Measurements from ENCODE around the gene TMUB1.

Gene TMUB1

GRCh38 chr7:151085329-151085690 is 2.0 kb upstream of the TMUB1 start:
- no peak for DNase-seq (ENCODE audit: low read depth)

GRCh38 chr7:151083824-151084160 is 499 bp upstream of the TMUB1 start:
- no peak for DNase-seq (ENCODE audit: low read depth)

DNA sequence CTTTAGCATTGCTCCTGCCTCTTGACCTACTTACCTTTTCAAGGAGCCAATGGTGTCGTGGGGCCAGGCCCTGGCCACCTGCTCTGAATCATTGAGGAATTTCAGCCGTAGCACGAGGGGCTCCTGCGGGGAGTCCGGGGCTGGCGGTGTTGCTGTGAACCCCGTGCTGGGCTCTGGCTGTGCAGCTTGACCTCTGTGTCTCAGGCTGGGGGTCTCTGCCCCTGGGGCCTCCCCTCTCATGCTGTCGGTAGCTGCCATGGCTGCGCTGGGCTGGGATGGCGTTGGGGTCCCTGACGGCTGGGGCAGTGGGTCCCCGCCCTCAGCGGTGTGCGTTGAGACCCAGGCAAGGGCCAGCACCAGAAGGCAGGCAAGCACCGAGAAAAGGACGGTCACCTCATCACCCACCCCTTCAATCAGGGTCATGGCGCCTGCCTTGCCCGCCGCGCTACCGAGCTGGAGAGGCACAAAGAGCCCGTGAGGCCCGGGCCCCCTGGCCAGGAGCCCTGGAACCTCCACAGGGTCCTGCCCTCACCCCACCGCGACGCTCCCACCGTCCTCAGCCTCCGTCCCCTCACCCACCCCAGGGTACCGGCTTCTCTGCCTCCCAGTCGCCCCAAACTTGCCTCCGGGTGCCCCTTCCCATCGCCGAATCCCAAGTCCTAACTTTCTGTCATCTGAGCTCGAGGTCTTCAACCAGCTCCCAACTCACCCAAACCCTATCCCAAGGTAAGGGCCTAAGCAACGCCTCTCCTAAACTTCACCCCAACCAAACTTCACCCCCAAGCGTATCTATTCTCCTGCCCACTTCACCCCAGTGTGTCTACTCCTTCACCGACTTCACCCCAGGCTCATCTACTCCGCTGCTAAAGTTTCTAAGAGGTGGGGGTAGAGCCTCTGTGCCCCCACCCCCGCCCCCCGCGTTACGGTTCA is 887 bp downstream of the TMUB1 start:
- no peak for DNase-seq (ENCODE audit: low read depth)

DNA sequence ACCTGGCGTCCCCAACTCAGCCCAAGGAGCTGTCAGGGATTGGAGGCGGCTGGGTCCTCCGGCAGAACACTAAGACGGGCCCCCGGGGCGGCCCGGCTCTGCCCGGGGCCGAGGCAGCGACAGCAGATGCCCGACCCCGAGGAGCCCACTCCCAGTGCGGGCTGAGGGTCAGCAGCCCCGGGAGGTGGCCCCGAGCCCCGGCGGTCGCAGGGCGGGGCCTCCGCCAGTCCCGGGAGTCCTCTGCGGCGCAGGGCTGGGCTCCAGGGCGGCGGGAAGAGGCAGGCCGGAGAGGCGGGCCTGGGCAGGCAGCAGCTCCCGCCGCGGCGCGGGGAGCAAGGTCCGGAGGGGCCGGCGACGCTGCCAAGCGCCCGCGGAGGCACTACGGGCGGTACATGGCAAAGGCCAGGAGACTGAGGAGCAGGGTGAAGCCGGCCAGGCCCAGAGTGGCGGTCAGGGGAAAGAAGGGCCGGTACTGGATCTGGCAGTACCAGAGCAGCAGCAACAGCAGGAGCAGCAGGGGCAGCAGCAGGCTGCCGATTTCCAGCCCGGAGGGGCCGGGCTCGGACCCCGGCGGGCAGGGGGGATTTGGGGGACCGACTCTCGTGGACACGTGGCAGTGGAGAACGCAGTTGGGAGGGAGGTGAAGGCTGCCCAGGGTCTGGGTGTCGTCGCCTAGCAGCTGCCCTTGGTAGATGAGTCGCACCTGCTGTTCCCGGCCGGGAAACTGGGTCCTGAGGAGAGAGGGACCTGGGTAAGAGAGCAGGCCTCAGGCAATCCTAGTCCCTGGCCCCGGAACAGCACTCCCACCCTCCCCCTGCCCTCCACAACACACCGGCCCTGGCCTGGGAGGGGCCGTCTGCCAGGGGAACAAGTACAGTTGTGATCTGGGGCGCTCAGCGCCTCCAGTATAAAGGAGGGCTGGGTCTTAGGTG is 1.9 kb downstream of the TMUB1 start:
- DNase-seq (ENCODE audit: low read depth): no peak

GRCh38 chr7:151080522-151081169 is 2.6 kb downstream of the TMUB1 start, which contains the start of gene FASTK:
TSS of gene FASTK (minus strand) at chr7:151080809. CDS start at chr7:151080766, 43 bp downstream.
- DNase-seq (ENCODE audit: low read depth): peak; percentile 56

DNA sequence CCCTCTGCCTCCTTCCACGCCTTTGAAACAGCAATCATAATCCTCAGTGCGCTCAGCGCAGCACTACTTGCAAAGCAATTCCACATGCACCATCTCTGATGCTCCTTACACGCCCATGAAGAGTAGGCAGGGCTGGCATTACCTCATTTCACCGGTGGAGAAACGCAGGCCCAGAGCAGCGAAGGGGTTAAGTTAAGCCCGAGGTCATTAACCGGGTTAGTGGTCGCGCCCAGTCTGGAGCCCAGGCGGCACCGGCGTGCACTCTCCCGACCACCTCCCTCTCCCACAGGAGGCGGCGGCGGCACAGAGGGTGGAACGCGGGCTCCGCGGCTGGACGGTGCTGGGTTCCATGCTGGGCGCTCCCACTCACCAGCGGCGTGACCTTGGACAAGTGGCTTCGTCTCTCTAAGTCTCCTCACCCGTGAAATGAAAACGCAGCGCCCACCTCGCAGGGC is 3.2 kb downstream of the TMUB1 start:
- no peak for DNase-seq (ENCODE audit: low read depth)

GRCh38 chr7:151079199-151079910 is 3.9 kb downstream of the TMUB1 start:
- no peak for DNase-seq (ENCODE audit: low read depth)

DNA sequence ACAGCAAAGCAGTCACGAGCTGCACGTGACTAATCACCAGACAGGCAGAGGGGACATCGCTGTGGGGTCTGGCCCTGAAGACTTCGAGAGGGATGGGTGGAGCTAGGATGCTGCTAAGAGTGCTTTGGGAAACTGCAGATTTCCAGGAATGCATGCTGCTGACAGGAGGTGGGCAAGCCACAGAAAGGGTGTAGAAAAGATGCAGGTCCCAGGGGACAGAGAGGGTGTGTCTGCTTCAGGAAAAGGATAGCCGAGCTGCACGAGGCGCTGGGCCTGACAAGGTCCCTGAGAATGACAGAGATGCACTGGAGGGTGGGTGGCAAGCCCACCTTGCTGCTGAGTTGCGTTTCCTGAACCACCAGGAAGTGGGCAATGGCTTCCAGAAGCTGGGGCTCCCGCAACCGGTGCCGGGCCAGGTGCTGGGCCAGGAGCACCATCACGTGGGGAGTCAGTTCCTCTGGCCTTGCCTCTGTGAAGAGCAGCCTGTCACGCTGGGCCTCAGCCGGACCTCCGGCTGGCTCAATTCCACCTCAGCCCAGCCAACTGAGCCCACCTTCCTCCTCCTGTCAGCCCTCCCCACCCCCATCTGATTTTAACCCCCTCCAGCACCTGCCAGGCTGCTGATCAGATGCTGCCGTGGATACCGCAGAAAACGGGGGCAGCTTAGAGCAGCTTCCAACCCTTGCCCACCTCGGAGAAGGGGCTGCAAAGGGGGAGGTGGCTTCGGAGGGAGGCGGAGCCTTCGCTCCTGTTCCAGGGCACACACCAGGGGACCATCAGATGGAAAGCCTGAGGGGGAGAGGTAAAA is 4.9 kb downstream of the TMUB1 start:
- no peak for DNase-seq (ENCODE audit: low read depth)

GRCh38 chr7:151077705-151078232 is 5.5 kb downstream of the TMUB1 start:
- no peak for DNase-seq (ENCODE audit: low read depth)

DNA sequence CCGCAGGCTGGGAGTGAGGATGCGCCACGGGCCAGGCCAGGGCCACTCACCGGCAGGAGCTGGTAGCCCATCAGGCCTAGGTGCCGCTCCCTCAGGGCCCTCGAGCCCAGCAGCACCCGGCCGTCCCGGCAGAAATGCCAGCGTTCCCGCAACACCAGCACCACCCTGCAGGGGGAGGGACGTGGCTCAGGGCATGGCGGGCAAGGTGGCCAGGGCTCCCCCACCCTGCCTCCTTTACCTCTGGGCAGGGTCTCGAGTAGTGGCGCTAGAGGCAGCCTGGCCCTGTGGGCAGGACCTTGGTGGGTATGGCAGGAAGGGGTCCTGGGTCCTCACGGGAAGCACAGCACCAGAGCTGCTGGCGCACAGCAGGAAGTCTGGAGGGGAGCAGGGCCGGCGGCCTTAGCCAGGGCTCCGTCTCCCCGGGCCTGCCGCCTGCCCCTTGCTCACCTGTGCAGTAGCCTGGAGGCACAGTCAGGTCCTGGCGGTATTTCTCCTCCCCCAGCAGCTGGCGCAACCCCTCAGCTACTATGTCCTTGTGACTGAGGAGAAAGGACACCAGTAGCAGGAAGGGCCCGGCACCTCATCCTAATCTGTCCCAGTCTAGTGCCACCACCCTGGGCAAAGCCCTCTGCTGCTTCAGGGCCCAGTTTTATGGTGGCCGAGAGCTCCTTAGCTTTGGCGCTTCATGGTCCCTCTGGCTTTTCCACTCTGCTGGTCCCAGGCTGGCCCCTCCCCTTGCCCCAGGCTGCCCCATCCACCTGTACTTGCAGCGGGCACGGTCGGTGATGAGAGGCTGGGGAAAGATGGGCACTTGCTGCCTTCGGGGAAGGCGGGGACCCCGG is 6.2 kb downstream of the TMUB1 start:
- DNase-seq (ENCODE audit: low read depth): no peak

DNA sequence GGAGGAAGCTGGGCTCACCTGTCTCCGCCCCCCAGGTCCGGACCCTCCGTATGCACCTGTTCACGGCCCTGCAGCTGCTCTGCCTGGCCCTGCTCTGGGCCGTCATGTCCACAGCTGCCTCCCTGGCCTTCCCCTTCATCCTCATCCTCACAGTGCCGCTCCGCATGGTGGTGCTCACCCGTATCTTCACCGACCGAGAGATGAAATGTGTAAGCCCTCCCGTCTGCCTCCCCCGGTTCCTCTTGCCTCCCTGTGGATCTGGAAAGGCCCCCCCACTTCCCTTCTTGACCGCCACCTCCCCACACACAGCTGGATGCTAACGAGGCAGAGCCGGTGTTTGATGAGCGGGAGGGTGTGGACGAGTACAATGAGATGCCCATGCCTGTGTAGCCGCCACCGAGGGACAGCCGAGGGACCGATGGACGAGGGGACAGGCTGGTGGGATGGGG is 7.3 kb downstream of the TMUB1 start:
- DNase-seq (ENCODE audit: low read depth): no peak

- DNase-seq (ENCODE audit: low read depth): no peak
These were observed 7.7 kb downstream of the TMUB1 start for GRCh38 chr7:151075662-151075971.

DNA sequence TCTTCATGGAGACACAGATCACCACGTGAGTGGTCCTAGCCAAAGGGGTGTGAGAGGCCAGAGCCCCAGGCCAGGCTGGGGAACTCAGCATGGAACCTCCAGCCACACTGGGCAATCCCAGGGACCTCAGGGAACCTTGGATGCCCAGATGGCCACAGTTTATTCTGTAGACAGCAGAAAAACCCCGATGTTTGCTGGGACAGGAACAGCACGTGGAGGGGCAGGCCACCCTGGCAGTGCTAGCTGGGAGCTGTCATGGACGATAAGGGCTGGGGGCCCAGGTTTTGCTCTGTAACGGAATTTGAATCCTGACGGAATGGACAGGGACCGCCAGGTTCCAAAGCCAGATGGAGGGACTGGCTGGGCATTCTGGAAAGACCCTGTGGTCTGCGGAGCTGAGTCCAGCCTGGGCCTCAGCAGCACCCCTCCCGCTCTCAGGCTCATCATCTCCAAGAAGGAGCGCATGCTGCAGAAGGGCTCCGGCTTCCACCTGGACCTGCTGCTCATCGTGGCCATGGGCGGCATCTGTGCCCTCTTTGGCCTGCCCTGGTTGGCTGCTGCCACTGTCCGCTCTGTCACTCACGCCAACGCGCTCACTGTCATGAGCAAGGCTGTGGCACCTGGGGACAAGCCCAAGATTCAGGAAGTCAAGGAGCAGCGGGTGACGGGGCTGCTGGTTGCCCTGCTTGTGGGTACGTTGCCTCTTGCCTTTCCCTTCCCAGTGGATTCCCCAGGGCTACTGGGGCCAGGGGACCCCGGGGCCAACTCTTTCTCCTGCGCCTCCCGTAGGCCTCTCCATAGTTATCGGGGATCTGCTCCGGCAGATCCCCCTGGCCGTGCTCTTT is 8.3 kb downstream of the TMUB1 start:
- DNase-seq (ENCODE audit: low read depth): no peak

- DNase-seq (ENCODE audit: low read depth): no peak
These were observed 9.3 kb downstream of the TMUB1 start for GRCh38 chr7:151073990-151074389.

- no peak for DNase-seq (ENCODE audit: low read depth)
These were observed 12.0 kb downstream of the TMUB1 start for GRCh38 chr7:151071032-151071866.

- DNase-seq (ENCODE audit: low read depth): no peak
These were observed 12.7 kb downstream of the TMUB1 start for GRCh38 chr7:151070574-151070960.

GRCh38 chr7:151069841-151070573 is 13.3 kb downstream of the TMUB1 start:
- DNase-seq (ENCODE audit: low read depth): no peak

Data from GM04503 (cell line).